ENCODE data around the gene TBCB. TPM values are rescaled to one million over a fixed set of nuclear protein-coding genes. Genes with fewer than 3 reads are reported as not detected.
"Not testable (repeated sequence)": the region's sequence is repeated elsewhere in the genome, so short reads cannot be mapped to it uniquely, and the experiment has no call there.

The TBCB gene
- total RNA-seq, 1 donor from 2014 or later: 496 TPM

GRCh38 chr19:36160821-36161596 is 45.7 kb downstream of the TBCB start:
- FAIRE-seq (no peak), DNase-seq (ENCODE audit: low spot score in 2 of 2) (no peak)

GRCh38 chr19:36163813-36164212 is 48.5 kb downstream of the TBCB start:
- no peak for DNase-seq (ENCODE audit: low spot score in 2 of 2)
- no peak for FAIRE-seq

DNA sequence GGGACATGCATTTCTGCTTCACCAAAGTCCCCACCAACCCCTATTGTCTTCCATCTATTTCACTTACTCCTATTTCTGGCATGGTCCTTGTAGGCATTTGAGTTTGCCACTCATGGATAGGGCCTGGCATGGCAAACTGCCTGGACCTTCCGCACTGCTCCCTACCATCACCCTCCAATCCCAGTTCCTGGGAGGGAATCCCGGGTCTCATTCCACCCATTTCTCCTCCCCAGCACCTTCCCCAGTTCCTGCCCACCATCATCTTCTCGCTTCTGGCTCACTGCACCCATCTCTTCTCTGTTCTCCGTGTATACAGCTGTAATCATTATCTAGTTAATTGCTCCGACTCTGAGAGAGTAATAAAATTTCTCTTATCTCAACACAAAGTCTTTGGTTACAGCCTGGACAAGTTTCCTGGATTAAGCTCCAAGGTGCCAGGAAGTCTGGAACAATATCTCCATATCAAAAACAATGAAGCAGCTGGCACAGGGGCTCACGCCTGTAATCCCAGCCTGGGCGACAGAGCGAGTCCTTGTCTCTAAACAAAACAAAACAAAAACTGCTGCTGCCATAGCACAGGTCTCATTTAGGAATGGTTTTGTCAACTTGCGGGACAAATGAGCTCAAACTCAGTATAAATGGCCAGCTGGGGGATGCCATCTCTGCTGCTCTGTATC is 54.0 kb downstream of the TBCB start:
- no peak for DNase-seq (ENCODE audit: low spot score in 2 of 2)

GRCh38 chr19:36172852-36173251 is 57.6 kb downstream of the TBCB start:
- DNase-seq (ENCODE audit: low spot score in 2 of 2) (no peak), FAIRE-seq (no peak)

More for the DNA sequence above, 54.0 kb downstream of the TBCB start:
- no peak for FAIRE-seq

GRCh38 chr19:36173846-36174245 is 58.6 kb downstream of the TBCB start:
- not testable (repeated sequence) for DNase-seq (ENCODE audit: low spot score in 2 of 2)

More at GRCh38 chr19:36173846-36174245, 58.6 kb downstream of the TBCB start:
- FAIRE-seq: not testable (repeated sequence)

Other genes with a start within 250 kb of the TBCB start
- 214 TPM for gene APLP1, start 246.9 kb upstream of the TBCB start, total RNA-seq
- 2.4 TPM for gene NFKBID, start 214.9 kb upstream of the TBCB start, total RNA-seq
- gene HCST, start 212.9 kb upstream of the TBCB start, total RNA-seq: 0.41 TPM
- 2.9 TPM for gene TYROBP, start 207.2 kb upstream of the TBCB start, total RNA-seq
- 7.7 TPM for gene LRFN3, start 179.1 kb upstream of the TBCB start, total RNA-seq
- gene SDHAF1, start 120.3 kb upstream of the TBCB start, total RNA-seq: 13.9 TPM
- gene SYNE4, start 106.7 kb upstream of the TBCB start, total RNA-seq: not detected
- gene ALKBH6, start 101.3 kb upstream of the TBCB start, total RNA-seq: 9.0 TPM
- gene CLIP3, start 82.6 kb upstream of the TBCB start, total RNA-seq: 24.9 TPM
- 2.9 TPM for gene THAP8, start 61.2 kb upstream of the TBCB start, total RNA-seq
- gene WDR62, start 60.6 kb upstream of the TBCB start, total RNA-seq: 0.82 TPM
- not detected for gene OVOL3, start 4.3 kb upstream of the TBCB start, total RNA-seq
- 71.3 TPM for gene POLR2I, start 593 bp upstream of the TBCB start, total RNA-seq
- 98.6 TPM for gene CAPNS1, start 24.6 kb downstream of the TBCB start, total RNA-seq
- gene COX7A1, start 37.0 kb downstream of the TBCB start, total RNA-seq: 1.6 TPM
- gene ZNF565, start 99.2 kb downstream of the TBCB start, total RNA-seq: 19.6 TPM
- 86.0 TPM for gene ZNF146, start 99.6 kb downstream of the TBCB start, total RNA-seq